ENCODE measurements around the gene ZNF584.

The ZNF584 gene

GRCh38 chr19:58381460-58382212 lies 26.8 kb upstream of the ZNF584 start:
- H2AFZ ChIP-seq (ENCODE audit: low read length), result no peak overlapping the region; the same call in 1 of the 2 replicates
- H3F3A ChIP-seq (ENCODE audit: low read depth), result no peaks in the 10 kb centered on the region
- peak overlapping the region; percentile 59 for H3K9ac ChIP-seq (ENCODE audit: low read depth, low read length, poor library complexity, severe bottlenecking)
- H3K4me3 ChIP-seq (ENCODE audit: low read length, poor library complexity, severe bottlenecking), result peak overlapping the region; percentile 77
- peak overlapping the region; percentile 84 for H3K4me2 ChIP-seq (ENCODE audit: low read depth, low read length, poor library complexity, severe bottlenecking)
- H4K20me1 ChIP-seq (ENCODE audit: insufficient read depth, low read length, poor library complexity, severe bottlenecking), result no peaks in the 10 kb centered on the region
- H3K9me2 ChIP-seq (replicated peaks; ENCODE audit: low read depth, low read length), result no peaks in the 10 kb centered on the region
- H3K79me2 ChIP-seq (ENCODE audit: insufficient read depth, low read length), result peaks cover 17% of the 10 kb centered on the region; the same call in 1 of the 2 replicates
- TF ChIP-seq CTCF (conservative IDR thresholded peaks at IDR 0.05; ENCODE audit: low read length) (no peak), EZH2phosphoT487 (IDR thresholded peaks at IDR 0.05; ENCODE audit: borderline replicate concordance) (no peak)
- no peaks in the 10 kb centered on the region for H3K36me3 ChIP-seq (ENCODE audit: insufficient read depth, low read length)
- no peaks in the 10 kb centered on the region for H3K9me3 ChIP-seq (ENCODE audit: insufficient read depth, low read depth, low read length)
- no peaks in the 10 kb centered on the region for H3K27me3 ChIP-seq (ENCODE audit: insufficient read depth, low read length, poor library complexity, severe bottlenecking)
- peaks cover 23% of the 10 kb centered on the region for H3K4me1 ChIP-seq (ENCODE audit: insufficient read depth, low read length, poor library complexity, severe bottlenecking)

GRCh38 chr19:58382997-58383603 lies 25.3 kb upstream of the ZNF584 start:
- Histone ChIP-seq H3K4me1 (ENCODE audit: insufficient read depth, low read length, poor library complexity, severe bottlenecking) (peaks cover 25% of the 10 kb centered on the region), H3K79me2 (ENCODE audit: insufficient read depth, low read length) (peaks cover 27% of the 10 kb centered on the region), H3F3A (ENCODE audit: low read depth) (no peaks in the 10 kb centered on the region), H3K9me2 (replicated peaks; ENCODE audit: low read depth, low read length) (no peaks in the 10 kb centered on the region), H2AFZ (ENCODE audit: low read length) (no peak overlapping the region), H3K9ac (ENCODE audit: low read depth, low read length, poor library complexity, severe bottlenecking) (no peak overlapping the region), H3K27me3 (ENCODE audit: insufficient read depth, low read length, poor library complexity, severe bottlenecking) (no peaks in the 10 kb centered on the region), H4K20me1 (ENCODE audit: insufficient read depth, low read length, poor library complexity, severe bottlenecking) (peaks cover 10% of the 10 kb centered on the region), H3K4me2 (ENCODE audit: low read depth, low read length, poor library complexity, severe bottlenecking) (no peak overlapping the region), H3K9me3 (ENCODE audit: insufficient read depth, low read depth, low read length) (no peaks in the 10 kb centered on the region), H3K4me3 (ENCODE audit: low read length, poor library complexity, severe bottlenecking) (no peak overlapping the region), H3K36me3 (ENCODE audit: insufficient read depth, low read length) (no peaks in the 10 kb centered on the region)
- TF ChIP-seq CTCF (conservative IDR thresholded peaks at IDR 0.05; ENCODE audit: low read length), result no peak
- no peak for TF ChIP-seq EZH2phosphoT487 (IDR thresholded peaks at IDR 0.05; ENCODE audit: borderline replicate concordance)

GRCh38 chr19:58385313-58385890 lies 23.0 kb upstream of the ZNF584 start:
- H3K36me3 ChIP-seq (ENCODE audit: insufficient read depth, low read length), result peaks cover under 1% of the 10 kb centered on the region; the same call in 1 of the 2 replicates
- H4K20me1 ChIP-seq (ENCODE audit: insufficient read depth, low read length, poor library complexity, severe bottlenecking), result peaks cover 30% of the 10 kb centered on the region
- H3K27me3 ChIP-seq (ENCODE audit: insufficient read depth, low read length, poor library complexity, severe bottlenecking), result no peaks in the 10 kb centered on the region
- H3K4me2 ChIP-seq (ENCODE audit: low read depth, low read length, poor library complexity, severe bottlenecking), result peak overlapping the region; percentile 88
- TF ChIP-seq CTCF (conservative IDR thresholded peaks at IDR 0.05; ENCODE audit: low read length) (no peak), EZH2phosphoT487 (IDR thresholded peaks at IDR 0.05; ENCODE audit: borderline replicate concordance) (no peak)
- no peak overlapping the region for H2AFZ ChIP-seq (ENCODE audit: low read length)
- no peaks in the 10 kb centered on the region for H3K9me3 ChIP-seq (ENCODE audit: insufficient read depth, low read depth, low read length)
- H3K79me2 ChIP-seq (ENCODE audit: insufficient read depth, low read length), result peaks cover 49% of the 10 kb centered on the region
- peak overlapping the region; percentile 96 for H3K4me3 ChIP-seq (ENCODE audit: low read length, poor library complexity, severe bottlenecking)
- peak overlapping the region; percentile 99 for H3K9ac ChIP-seq (ENCODE audit: low read depth, low read length, poor library complexity, severe bottlenecking)
- peaks cover 30% of the 10 kb centered on the region for H3K4me1 ChIP-seq (ENCODE audit: insufficient read depth, low read length, poor library complexity, severe bottlenecking)
- H3K9me2 ChIP-seq (replicated peaks; ENCODE audit: low read depth, low read length), result no peaks in the 10 kb centered on the region
- no peaks in the 10 kb centered on the region for H3F3A ChIP-seq (ENCODE audit: low read depth)

Measured in Loucy (cell line).